Subcutaneous abdominal adipose tissue (tissue), 5 donors: Measurements from ENCODE around the gene IRF1.
"Not testable (repeated sequence)": the region's sequence is repeated elsewhere in the genome, so short reads cannot be mapped to it uniquely, and the experiment has no call there.

ENCODE experiments used
- H3K27ac ChIP-seq: one replicate; pipeline ENCODE4 v1.7.0; 2013; ENCODE audit warnings: low read depth, mild to moderate bottlenecking, inconsistent platforms, low read length, moderate library complexity
- H3K27me3 ChIP-seq, 5 donors: one replicate each; pipeline ENCODE4 v1.7.0; 2013; ENCODE audit warnings: low read length in 5 of 5, inconsistent platforms in 1 of 5; ENCODE audit not compliant: control insufficient read depth in 5 of 5, insufficient read depth in 4 of 5
- H3K36me3 ChIP-seq, 5 donors: one replicate each; pipeline ENCODE4 v1.7.0; 2013; ENCODE audit warnings: low read length in 5 of 5; ENCODE audit not compliant: control insufficient read depth in 5 of 5, insufficient read depth in 5 of 5
- H3K4me1 ChIP-seq, 5 donors: one replicate each; pipeline ENCODE4 v1.7.0; 2013; ENCODE audit warnings: low read length in 5 of 5, mild to moderate bottlenecking in 3 of 5, moderate library complexity in 1 of 5; ENCODE audit not compliant: control insufficient read depth in 5 of 5, insufficient read depth in 5 of 5
- H3K4me3 ChIP-seq, 5 donors: one replicate each; pipeline ENCODE4 v1.7.0; 2013; ENCODE audit warnings: low read length in 5 of 5, low read depth in 1 of 5
- H3K9ac ChIP-seq, 5 donors: one replicate each; pipeline ENCODE4 v1.7.0; 2013; ENCODE audit warnings: low read length in 5 of 5, mild to moderate bottlenecking in 4 of 5, moderate library complexity in 3 of 5
- H3K9me3 ChIP-seq, 5 donors: one replicate each; pipeline ENCODE4 v1.7.0; 2013; ENCODE audit warnings: low read length in 5 of 5; ENCODE audit not compliant: control insufficient read depth in 5 of 5
- donor health status: healthy.
- donor health status: healthy.
- donor health status: healthy.
- donor health status: healthy.
- donor health status: healthy.

The IRF1 gene

GRCh38 chr5:132445930-132446329, 44.6 kb downstream of the IRF1 start:
- peak overlapping the region; percentile 86 for H3K27ac ChIP-seq
- H3K4me1 ChIP-seq = peaks cover 15 to 43% (median 37%) of the 10 kb centered on the region in 5 donors

GRCh38 chr5:132445640-132445923, 45.0 kb downstream of the IRF1 start:
- Histone ChIP-seq H3K27ac (peak overlapping the region; percentile 86), H3K4me1 (peaks cover 15 to 43% (median 37%) of the 10 kb centered on the region in 5 donors), H3K9ac (peak overlapping the region in 4 of 5 donors; percentile 39 to 89 (median 55))

More at GRCh38 chr5:132445930-132446329, 44.6 kb downstream of the IRF1 start:
- Histone ChIP-seq H3K4me3 (no peak overlapping the region), H3K9ac (peak overlapping the region in 4 of 5 donors; percentile 39 to 64 (median 55)), H3K27me3 (peaks cover 0 to 3% (median 0%) of the 10 kb centered on the region in 5 donors), H3K36me3 (peaks cover 0 to 18% (median 5%) of the 10 kb centered on the region in 5 donors), H3K9me3 (peaks cover 0 to 3% (median 0%) of the 10 kb centered on the region in 5 donors)

GRCh38 chr5:132444841-132445639, 45.5 kb downstream of the IRF1 start:
- Histone ChIP-seq H3K4me1 (peaks cover 15 to 44% (median 38%) of the 10 kb centered on the region in 5 donors), H3K36me3 (peaks cover 0 to 18% (median 5%) of the 10 kb centered on the region in 5 donors), H3K9ac (peak overlapping the region in 3 of 5 donors; percentile 39 to 89 (median 58)), H3K27ac (peak overlapping the region; percentile 86), H3K9me3 (peaks cover 0 to 3% (median 0%) of the 10 kb centered on the region in 5 donors), H3K27me3 (peaks cover 0 to 3% (median 0%) of the 10 kb centered on the region in 5 donors), H3K4me3 (no peak overlapping the region)

More at GRCh38 chr5:132445640-132445923, 45.0 kb downstream of the IRF1 start:
- H3K9me3 ChIP-seq = peaks cover 0 to 3% (median 0%) of the 10 kb centered on the region in 5 donors
- H3K36me3 ChIP-seq = peaks cover 0 to 18% (median 5%) of the 10 kb centered on the region in 5 donors
- peaks cover 0 to 3% (median 0%) of the 10 kb centered on the region in 5 donors for H3K27me3 ChIP-seq
- H3K4me3 ChIP-seq = no peak overlapping the region

- Histone ChIP-seq H3K27ac (no peak overlapping the region), H3K9ac (no peak overlapping the region), H3K36me3 (peaks cover 0 to 13% (median 0%) of the 10 kb centered on the region in 5 donors), H3K27me3 (peaks cover 0 to 3% (median 0%) of the 10 kb centered on the region in 5 donors), H3K4me3 (no peak overlapping the region), H3K4me1 (peaks cover 22 to 51% (median 48%) of the 10 kb centered on the region in 5 donors), H3K9me3 (peaks cover 0 to 3% (median 0%) of the 10 kb centered on the region in 5 donors)
Measured at GRCh38 chr5:132444061-132444460, 46.5 kb downstream of the IRF1 start.

- H3K27ac ChIP-seq = peak overlapping the region; percentile 89
- H3K9me3 ChIP-seq = no peaks in the 10 kb centered on the region
- peak overlapping the region in 3 of 5 donors; percentile 8 to 43 (median 22) for H3K9ac ChIP-seq
- H3K4me1 ChIP-seq = peaks cover 23 to 66% (median 57%) of the 10 kb centered on the region in 5 donors
- peak overlapping the region in 1 of 5 donors; percentile 6 for H3K4me3 ChIP-seq
- H3K27me3 ChIP-seq = no peaks in the 10 kb centered on the region
- H3K36me3 ChIP-seq = peaks cover 0 to 13% (median 4%) of the 10 kb centered on the region in 5 donors
Measured at GRCh38 chr5:132439521-132440089, 51.0 kb downstream of the IRF1 start.

- Histone ChIP-seq H3K4me3 (no peak overlapping the region), H3K9ac (peak overlapping the region in 4 of 5 donors; percentile 22 to 64 (median 58)), H3K9me3 (no peaks in the 10 kb centered on the region), H3K27ac (peak overlapping the region; percentile 89), H3K4me1 (peaks cover 23 to 66% (median 55%) of the 10 kb centered on the region in 5 donors), H3K27me3 (no peaks in the 10 kb centered on the region), H3K36me3 (peaks cover 0 to 9% (median 4%) of the 10 kb centered on the region in 5 donors)
Measured at GRCh38 chr5:132438917-132439316, 51.7 kb downstream of the IRF1 start.

GRCh38 chr5:132438267-132438645, 52.3 kb downstream of the IRF1 start:
- H3K36me3 ChIP-seq, H3K27me3 ChIP-seq, H3K9me3 ChIP-seq, H3K4me3 ChIP-seq: not testable (repeated sequence)
- Histone ChIP-seq H3K4me1 (peaks cover 23 to 65% (median 51%) of the 10 kb centered on the region in 5 donors), H3K9ac (peak overlapping the region in 3 of 5 donors; percentile 11 to 63 (median 54)), H3K27ac (peak overlapping the region; percentile 89)

- peaks cover 0 to 5% (median 4%) of the 10 kb centered on the region in 5 donors for H3K36me3 ChIP-seq
- peak overlapping the region; percentile 89 for H3K27ac ChIP-seq
- no peak overlapping the region for H3K4me3 ChIP-seq
- H3K9ac ChIP-seq = peak overlapping the region in 4 of 5 donors; percentile 7 to 44 (median 26)
- no peaks in the 10 kb centered on the region for H3K27me3 ChIP-seq
- no peaks in the 10 kb centered on the region for H3K9me3 ChIP-seq
- peaks cover 23 to 65% (median 51%) of the 10 kb centered on the region in 5 donors for H3K4me1 ChIP-seq
Measured at GRCh38 chr5:132437604-132438266, 52.8 kb downstream of the IRF1 start.

GRCh38 chr5:132436936-132437335, 53.6 kb downstream of the IRF1 start:
- Histone ChIP-seq H3K36me3 (peaks cover 0 to 6% (median 4%) of the 10 kb centered on the region in 5 donors), H3K4me3 (no peak overlapping the region), H3K9me3 (no peaks in the 10 kb centered on the region), H3K27ac (peak overlapping the region; percentile 89), H3K4me1 (peaks cover 23 to 66% (median 51%) of the 10 kb centered on the region in 5 donors), H3K9ac (peak overlapping the region in 4 of 5 donors; percentile 1 to 44 (median 24)), H3K27me3 (no peaks in the 10 kb centered on the region)
